ENCODE data around the gene FAM168A. TPM values are rescaled to one million over a fixed set of nuclear protein-coding genes. Genes with fewer than 3 reads are reported as not detected.
"Not testable (repeated sequence)": the region's sequence is repeated elsewhere in the genome, so short reads cannot be mapped to it uniquely, and the experiment has no call there.

Gene FAM168A
- total and polyA plus RNA-seq, 9 of the 15 experiments (the other 6 are each of a cell fraction or from before 2014, with no cell fraction given): 0.44 to 7.2 (median 2.9) TPM

DNA sequence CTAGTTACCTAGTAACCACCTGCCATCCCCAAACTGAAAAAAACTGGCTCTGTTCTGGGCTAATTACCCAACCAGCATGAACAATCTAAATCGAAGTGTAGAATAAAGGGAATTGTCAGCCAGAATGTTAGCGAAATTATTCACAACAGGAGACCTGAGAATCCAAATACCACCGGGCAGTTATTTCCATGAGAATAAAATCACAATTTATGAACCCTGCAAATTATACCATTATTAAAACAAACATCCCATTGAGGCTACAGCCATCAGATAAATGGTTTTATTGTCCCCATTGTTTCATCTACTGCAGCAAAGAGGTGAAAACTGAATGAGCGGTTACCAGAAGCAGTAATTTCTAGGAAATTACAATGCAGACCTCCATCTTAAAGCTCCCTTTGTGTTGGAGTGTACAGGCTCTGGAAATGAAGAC, 21.7 kb downstream of the FAM168A start (continued):
- TF ChIP-seq ZNF717 (CRISPR knock-in tag; IDR thresholded peaks at IDR 0.05) (no peak), TSC22D4 (tag; IDR thresholded peaks at IDR 0.05) (no peak), ZNF764 (CRISPR knock-in tag; IDR thresholded peaks at IDR 0.05; ENCODE audit: low read depth) (no peak), SREBF2 (CRISPR knock-in tag; IDR thresholded peaks at IDR 0.05) (no peak), ZBTB7A (IDR thresholded peaks at IDR 0.05; ENCODE audit: borderline replicate concordance, control insufficient read depth, low read depth, low read length) (no peak), KAT2B (IDR thresholded peaks at IDR 0.05; ENCODE audit: low read depth, low read length) (no peak), ARID1B (IDR thresholded peaks at IDR 0.05) (no peak), ZC3H8 (IDR thresholded peaks at IDR 0.05) (no peak), ETV5 (CRISPR knock-in tag; IDR thresholded peaks at IDR 0.05; ENCODE audit: low read depth) (no peak), ELF2 (CRISPR knock-in tag; IDR thresholded peaks at IDR 0.05) (no peak), CTBP1 (IDR thresholded peaks at IDR 0.05; ENCODE audit: borderline replicate concordance) (no peak)

DNA sequence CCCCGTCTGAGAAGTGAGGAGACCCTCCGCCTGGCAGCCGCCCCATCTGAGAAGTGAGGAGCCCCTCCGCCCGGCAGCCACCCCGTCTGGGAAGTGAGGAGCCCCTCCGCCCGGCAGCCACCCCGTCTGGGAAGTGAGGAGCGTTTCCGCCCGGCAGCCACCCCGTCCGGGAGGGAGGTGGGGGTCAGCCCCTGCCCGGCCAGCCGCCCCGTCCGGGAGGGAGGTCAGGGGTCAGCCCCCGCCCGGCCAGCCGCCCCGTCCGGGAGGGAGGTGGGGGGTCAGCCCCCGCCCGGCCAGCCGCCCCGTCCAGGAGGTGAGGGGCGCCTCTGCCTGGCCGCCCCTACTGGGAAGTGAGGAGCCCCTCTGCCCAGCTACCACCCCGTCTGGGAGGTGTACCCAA, 25.9 kb downstream of the FAM168A start:
- intact Hi-C loops (cut with micrococcal nuclease); H3K36me3 ChIP-seq (ENCODE audit: control insufficient read depth, insufficient read depth, low read length); H3K4me1 ChIP-seq (replicated peaks in 1 of 2; ENCODE audit: control insufficient read depth in 2 of 2, insufficient read depth in 2 of 2, low read length in 2 of 2); H3K9me1 ChIP-seq (ENCODE audit: control insufficient read depth, insufficient read depth, low read length); in situ Hi-C loops (cut with MboI); H3K9ac ChIP-seq (ENCODE audit: insufficient read depth in 1 of 2, low read depth in 2 of 2, low read length in 2 of 2); H3K4me2 ChIP-seq (ENCODE audit: insufficient read depth, low read length); H2AFZ ChIP-seq (ENCODE audit: low read depth, low read length); CTCF ChIA-PET (ENCODE audit: low intra/inter-chr PET ratio); H3K4me3 ChIP-seq; H4K20me1 ChIP-seq (replicated peaks; ENCODE audit: control insufficient read depth, insufficient read depth, low read length); H3K27me3 ChIP-seq (ENCODE audit: control insufficient read depth in 2 of 2, insufficient read depth in 2 of 2, low read length in 2 of 2); H3K79me2 ChIP-seq (ENCODE audit: control insufficient read depth, insufficient read depth, low read length); BruUV-seq (replicated peaks); H3K9me3 ChIP-seq (replicated peaks; ENCODE audit: control insufficient read depth, insufficient read depth, low read depth, low read length); H3K27ac ChIP-seq (ENCODE audit: extremely low read depth, low read depth, low read length); DNase-seq (ENCODE audit: extremely low read depth in 1 of 4, low spot score in 3 of 4); FAIRE-seq; ATAC-seq; POLR2A ChIA-PET: not testable (repeated sequence)
- WGBS (ENCODE audit: insufficient coverage, low coverage, missing lambda C conversion rate): no CpG with 5 or more reads among the region's 30 CpGs
